H1 (cell line): ENCODE data around the gene BOK. TPM values are rescaled to one million over a fixed set of nuclear protein-coding genes. Genes with fewer than 3 reads are reported as not detected.

Experiments
- CHD7 ChIP-seq: fragments of 300-600 bp; sonication (generic); IDR thresholded peaks from 2 replicates; pipeline ENCODE4 v1.7.1; 2012; ENCODE audit warnings: low read length, moderate library complexity, mild to moderate bottlenecking, inconsistent platforms; ENCODE audit not compliant: insufficient replicate concordance
- GTF2F1 ChIP-seq: IDR thresholded peaks from 2 replicates; pipeline ENCODE4 v1.6.1; 2012; ENCODE audit warnings: low read depth, low read length, improper control_type of control experiment, borderline replicate concordance
- JUND ChIP-seq: IDR thresholded peaks from 2 replicates; pipeline ENCODE4 v1.6.1; 2011; ENCODE audit warnings: mild to moderate bottlenecking, improper control_type of control experiment, low read length
- SRF ChIP-seq: IDR thresholded peaks from 2 replicates; pipeline ENCODE4 v1.6.1; 2011; ENCODE audit warnings: mild to moderate bottlenecking, low read depth, low read length, moderate library complexity
- USF2 ChIP-seq: IDR thresholded peaks from 2 replicates; pipeline ENCODE4 v1.6.1; 2011; ENCODE audit warnings: low read length, improper control_type of control experiment
- polyA plus RNA-seq, 7 experiments: library from polyadenylated mRNA; depleted of rRNA in 3 of 7; stranded (reverse) in 5 of 7; unstranded in 2 of 7; fragments of >200 nt in 5 of 7; fragments of 200-250 nt in 2 of 7; gene quantifications; 1 replicate in 5 of 7; 2 replicates in 1 of 7; 4 replicates in 1 of 7; pipeline versions ENCODE4 v1.2.1 to v1.2.3, GENCODE V29; 2011 to 2013; ENCODE audit warnings: missing spikeins in 2 of 7, mixed read lengths in 2 of 7
- total RNA-seq: library from RNA; stranded (reverse); fragmentation: NEBNext Ultra II Directional; extraction: Animal tissue kit (Norgen Biotek cat#: 25700); gene quantifications from 2 replicates; pipeline ENCODE4 v1.2.1, GENCODE V29; 2021

Gene BOK
- total and polyA plus RNA-seq, 2 of the 8 experiments (the other 6 are each of a cell fraction or from before 2014, with no cell fraction given) = 33.7 to 37.6 TPM

GRCh38 chr2:241545106-241545505, 13.4 kb upstream of the BOK start (continued):
- no peak for TF ChIP-seq CHD7
- TF ChIP-seq JUND = no peak
- TF ChIP-seq USF2 = no peak
- TF ChIP-seq SRF = no peak
- TF ChIP-seq GTF2F1 = no peak
- TF ChIP-seq, all 59 proteins: peak for 0
